ENCODE data around the gene ARFGEF3.

- TF ChIP-seq EZH2 (IDR thresholded peaks at IDR 0.05; ENCODE audit: borderline replicate concordance, low read depth, low read length, poor library complexity, severe bottlenecking) (no peak), CTCF (conservative IDR thresholded peaks at IDR 0.05; ENCODE audit: low read depth, low read length) (no peak)
Measured at GRCh38 chr6:138227316-138227781, 65.6 kb downstream of the ARFGEF3 start.

Measured in A673 (cell line).